Stimulated activated CD8-positive, alpha-beta memory T cell treated with anti-CD3 and anti-CD28 coated beads, Interleukin-7, amount 100 ng/mL, for 48 hours (primary cell): ENCODE results near the gene TMEM106C.

Source experiments
- DNase-seq, 2 donors: peaks; one replicate each; pipeline ENCODE4 v3.0.0-alpha.2; 2020; ENCODE audit warnings: low read depth in 1 of 2; ENCODE audit errors: extremely low read depth in 1 of 2

The TMEM106C gene

DNA sequence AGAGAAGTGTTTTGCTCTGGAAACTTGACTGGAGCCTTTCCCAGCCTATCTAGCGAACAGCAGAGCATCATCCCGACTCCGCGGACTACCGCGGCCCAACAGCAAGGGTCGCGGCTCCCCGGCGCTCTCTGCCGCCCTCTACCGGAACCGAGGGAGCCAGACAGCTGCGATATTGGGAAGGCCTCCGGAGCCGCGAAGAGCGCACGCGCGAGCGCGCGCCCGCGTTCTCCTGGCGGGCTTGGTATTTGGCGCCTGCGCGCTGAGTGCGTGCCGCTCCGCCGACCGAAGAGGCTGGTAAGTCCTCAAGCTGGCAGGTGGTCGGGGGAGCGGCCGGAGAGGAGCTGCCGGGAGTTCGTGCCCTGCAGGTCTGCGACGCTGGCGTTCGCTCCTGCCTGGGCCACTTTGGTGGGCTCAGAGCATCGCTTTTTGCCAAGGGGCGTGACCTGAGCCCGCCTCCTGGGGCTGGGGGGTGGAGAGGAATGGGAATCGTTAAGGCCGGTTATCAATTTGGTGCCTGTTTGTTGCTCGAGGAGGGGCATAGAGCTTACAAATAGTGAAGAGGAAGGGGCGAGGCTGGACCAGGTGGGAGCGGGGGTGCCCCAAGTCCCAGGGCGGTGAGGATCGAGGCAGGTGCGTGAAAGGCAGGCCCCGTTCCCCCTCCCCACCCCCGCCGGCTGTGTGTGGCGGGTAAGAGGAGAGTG, at the start of gene TMEM106C:
TMEM106C (plus strand) TSS at position 257 of the 701 bp plus-strand sequence. CDS start 641 bp downstream, outside the sequence.
- DNase-seq: peak; percentile 81 to 86

DNA sequence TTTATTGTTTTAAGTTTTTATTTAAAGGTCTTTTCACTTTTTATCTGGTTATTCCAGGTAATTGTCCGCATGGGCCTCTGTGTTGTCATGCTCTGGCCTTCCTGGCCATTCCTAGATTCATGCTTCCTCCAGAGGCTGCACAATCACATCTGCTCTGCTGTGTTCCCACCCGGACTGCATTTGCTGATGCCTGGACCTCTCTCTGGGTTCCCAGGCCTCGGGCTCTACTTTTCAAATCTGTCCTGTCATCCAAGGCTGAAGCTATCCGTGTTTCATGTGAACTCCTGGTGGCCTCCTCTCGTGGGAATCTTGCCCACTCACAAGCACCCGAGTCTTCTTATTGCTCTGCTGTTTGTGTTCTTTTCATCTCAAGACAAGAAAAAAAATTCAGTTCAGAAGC, 42.5 kb upstream of the TMEM106C start:
- no peak for DNase-seq

DNA sequence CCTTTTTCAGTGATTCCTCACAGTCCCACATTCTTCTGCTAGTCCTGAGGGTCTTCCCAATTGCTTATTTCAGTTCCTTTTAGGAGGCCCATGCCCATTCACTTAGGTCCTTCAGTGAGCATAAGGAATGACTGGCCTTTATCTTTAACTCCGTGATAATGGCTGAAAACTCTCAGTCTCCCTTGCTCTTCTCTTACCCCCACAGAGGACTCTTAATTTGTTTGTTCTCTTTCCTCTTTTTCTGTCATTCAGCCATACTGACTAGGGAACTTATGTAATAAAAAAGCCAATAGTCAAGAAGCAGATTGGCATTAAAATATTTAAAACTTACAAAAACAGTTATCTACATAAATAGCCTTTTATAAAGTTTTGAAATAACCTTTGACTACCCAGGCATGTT, 41.5 kb upstream of the TMEM106C start:
- DNase-seq: no peak

GRCh38 chr12:47927346-47927745, 36.0 kb upstream of the TMEM106C start:
- no peak for DNase-seq

DNA sequence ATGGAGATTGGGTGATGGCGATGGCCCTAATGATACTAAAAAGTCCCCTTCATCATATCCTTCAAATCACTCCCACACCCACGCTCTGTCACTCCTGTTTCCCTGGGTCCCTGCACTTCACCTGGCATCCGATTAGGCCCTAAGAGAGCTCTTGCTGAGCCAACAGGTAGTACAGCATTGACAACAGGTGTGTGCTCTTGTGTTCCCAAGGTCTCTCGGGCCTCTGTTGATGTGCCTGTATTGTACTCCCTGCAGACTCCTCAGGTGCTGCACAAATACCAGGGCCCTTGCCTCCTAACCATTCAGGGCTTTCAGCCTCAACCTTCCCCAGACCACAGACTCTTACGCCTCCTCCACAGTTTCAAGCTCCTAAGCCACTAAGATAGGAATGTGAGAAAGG, 32.8 kb upstream of the TMEM106C start:
- DNase-seq: no peak

GRCh38 chr12:47931187-47931586, 32.2 kb upstream of the TMEM106C start:
- DNase-seq: no peak

GRCh38 chr12:47935184-47935583, 28.2 kb upstream of the TMEM106C start:
- no peak for DNase-seq

DNA sequence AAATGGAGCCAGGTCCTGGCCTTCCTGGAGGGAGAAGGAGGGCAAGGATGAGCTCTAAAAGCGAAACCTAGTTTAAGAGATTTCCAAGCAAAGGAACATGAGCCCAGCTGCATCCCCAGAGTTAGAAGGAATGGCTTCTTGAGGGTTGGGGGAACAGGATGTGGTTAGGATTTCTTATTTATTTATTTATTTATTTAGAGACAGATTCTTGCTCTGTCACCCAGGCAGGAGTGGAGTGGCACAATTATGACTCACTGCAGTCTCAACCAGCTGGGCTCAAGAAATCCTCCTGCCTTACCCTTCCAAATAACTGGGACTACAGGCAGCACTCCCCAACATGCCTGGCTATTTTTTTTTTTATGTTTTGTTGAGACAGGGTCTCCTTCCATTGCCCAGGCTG, 25.3 kb upstream of the TMEM106C start:
- DNase-seq: no peak

DNA sequence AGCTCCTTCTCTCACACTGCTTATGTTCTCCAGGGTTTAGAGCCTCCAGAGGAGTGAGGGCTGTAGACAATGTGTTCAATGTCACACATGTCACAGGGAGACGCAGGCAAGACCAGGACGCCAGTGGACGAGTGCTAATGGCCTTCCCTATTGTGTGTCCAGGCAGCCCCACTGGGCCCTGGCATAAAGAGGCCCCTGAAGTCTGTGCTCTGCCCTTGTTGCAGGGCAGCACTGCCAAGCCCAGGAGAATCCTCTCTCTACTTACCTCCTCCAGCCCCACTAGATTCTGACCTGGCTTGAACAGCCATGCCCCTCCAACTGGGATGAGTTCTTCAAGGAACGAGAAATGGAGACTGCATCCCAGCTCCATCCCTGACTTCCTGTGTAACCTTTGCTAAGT, 24.8 kb upstream of the TMEM106C start:
- DNase-seq: no peak

DNA sequence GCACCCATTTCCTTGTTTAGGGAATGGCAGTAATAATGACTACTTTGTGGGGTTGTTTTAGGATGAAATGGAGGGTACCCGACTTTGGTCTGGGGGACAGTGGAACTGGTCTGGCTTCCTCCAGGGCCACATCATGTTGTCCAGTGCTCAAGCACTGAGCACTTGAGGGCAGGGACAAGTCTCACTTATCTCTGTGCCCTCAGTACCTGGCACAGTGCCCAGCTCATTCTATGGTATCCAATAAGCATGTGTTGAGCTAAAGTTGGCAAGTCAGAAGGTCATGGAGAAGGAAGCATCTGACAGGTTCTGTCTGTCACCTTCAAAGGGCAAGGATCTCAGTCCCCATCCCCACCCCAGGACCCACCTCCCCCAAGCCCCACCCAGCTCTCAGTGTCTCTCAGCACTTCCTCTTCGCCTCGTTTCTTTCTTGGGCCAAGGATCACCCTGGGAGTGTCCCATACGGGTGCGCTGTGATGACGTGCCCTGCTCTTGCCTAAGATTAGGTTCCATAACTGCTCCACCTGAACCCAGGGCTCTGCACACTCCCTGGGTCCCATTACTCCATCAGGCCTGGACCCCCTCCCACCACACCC, 24.3 kb upstream of the TMEM106C start:
- no peak for DNase-seq

DNA sequence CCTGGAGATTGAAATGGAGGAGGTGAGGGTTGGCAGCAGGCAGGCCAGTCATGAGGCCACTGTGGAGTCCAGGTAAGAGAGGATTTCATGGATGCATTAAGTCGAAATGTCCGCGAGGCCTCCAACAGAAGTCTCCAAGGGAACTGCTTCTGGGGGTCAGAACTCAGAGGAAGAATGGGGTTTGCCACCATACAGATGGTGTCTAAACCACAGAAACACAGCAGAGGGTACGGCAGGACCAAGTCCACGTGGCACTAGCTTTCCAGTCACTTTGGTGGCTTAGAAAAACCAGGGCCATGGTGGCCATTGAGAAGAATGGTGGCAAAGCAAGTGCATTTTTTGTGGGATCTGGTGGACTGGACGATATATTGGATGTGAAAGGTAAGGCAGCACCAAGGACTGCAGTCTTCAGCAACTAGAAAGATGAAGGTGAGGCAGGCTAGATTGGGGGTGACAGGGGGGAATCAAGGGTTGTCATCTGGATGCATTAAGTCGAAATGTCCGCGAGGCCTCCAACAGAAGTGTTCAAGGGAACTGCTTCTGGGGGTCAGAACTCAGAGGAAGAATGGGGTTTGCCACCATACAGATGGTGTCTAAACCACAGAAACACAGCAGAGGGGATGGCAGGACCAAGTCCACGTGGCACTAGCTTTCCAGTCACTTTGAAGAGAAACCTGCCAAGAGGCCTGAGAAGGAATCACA, 22.5 kb upstream of the TMEM106C start:
- no peak for DNase-seq

GRCh38 chr12:47941475-47941780, 22.0 kb upstream of the TMEM106C start:
- DNase-seq: no peak

DNA sequence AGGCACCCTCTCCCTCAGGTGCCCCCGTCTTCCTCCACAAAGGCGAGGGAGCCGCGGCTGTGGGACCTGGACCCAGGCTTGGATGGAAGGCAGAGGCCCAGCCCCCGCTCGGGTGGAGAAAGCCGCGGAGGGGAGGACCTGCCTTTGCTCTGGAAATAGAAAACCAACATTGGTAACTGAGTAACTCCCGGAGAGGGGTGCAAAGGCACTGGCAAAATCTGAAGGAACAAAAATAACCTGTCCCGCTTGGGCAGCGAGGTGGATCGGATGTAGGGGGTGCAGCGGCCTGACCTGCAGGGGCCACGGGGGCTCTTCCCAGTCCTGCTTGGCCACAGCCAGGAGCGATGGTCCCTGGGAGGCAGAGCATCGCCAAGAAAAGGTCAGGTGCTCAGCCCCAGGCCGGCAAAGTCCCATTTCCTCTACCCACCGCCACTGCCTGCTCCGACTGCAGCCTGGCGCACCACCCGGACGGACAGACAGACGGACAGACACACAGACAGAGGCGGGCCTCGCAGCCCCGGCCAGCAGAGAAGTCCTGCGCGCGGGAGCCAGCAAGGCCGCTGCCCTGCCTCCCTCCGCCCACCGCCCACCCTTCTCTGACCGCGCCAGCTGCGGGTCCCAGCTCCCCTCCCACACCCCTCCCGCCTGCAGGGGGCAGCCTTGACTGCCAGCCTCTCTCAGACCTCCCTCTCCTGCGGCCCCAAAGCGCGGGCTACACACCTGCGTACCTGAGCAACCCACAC, 21.4 kb upstream of the TMEM106C start:
- peak in 1 of 2 donors; percentile 20 for DNase-seq

DNA sequence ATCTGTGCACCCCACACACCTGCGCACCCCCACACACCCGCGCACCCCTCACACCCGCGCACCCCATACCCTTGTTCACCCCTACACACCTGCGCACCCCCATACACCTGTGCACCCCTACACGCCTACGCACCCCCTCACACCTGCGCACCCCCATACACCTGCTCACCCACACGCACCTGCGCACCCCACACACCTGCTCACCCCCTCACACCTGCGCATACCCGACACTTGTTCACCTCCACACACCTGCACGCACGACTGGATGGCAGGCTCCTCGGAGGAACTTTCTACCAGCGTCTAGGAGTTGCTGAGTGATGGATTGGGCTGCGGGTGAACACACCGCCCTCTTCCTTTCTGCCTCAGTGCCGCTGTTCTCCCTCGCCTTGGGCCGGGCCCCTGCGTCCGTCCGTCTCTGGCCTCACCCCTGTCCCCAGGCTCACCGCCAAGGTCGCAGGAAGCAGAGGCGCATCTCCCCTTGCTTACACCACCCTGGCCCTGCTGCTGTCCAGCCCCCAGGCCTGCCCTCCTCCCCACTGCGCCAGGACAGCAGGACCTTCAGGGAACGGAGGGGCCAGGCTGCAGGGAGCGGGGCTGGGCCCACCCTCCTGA, 20.7 kb upstream of the TMEM106C start:
- no peak for DNase-seq

DNA sequence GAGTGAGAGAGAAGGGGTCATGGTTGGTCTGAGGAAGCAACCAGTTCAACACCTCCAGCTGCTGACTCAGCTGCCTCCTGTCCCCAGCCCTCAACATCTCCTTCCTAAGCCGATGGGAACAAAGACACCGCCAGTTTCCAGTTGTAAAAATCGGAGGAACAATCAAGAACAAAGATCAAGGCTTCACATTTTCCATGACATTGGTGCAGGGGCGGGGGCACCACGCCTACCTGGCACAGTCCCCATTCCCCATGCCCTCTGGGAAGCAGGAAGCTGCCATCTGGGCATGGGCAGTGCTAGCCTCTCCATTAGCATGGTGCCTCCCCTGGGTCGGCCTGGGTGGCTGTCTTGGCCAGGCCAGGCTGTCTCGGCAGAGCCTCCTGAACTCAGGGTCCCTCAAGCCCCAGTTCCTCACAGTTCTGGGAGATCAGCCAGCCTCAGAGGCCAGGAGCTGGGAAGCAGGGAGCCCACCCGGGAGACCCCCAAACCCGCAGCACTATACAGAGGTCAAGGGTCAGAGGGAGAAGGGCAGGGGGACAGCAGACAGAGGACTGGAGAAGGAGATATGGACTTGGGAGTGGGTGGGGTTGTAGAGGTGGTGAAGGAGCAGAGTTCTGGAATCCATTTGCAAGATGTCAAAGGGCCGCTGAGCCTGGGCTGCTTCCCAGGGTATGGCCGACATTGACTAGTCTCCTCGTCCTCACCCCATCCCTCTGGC, 19.6 kb upstream of the TMEM106C start:
- DNase-seq: no peak

- no peak for DNase-seq
Measured at GRCh38 chr12:47944685-47945340, 18.6 kb upstream of the TMEM106C start.

DNA sequence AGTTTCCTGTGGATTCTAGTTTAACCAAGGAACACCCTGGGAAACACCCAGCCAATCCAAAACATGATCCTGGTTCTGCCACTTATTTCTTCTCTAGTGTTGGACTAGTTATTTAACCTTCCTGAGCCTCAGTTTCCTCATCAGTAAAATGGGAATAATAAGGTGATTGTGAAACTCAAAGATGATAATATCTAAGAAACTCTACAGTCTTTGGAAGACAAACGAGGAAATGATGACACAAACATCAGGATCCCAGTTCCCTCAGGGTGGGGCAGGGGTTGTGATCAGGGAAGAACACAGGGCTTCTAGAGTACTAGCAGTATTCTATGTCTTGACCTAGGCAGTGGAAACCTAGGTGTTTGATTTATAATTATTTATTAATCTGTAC, 18.1 kb upstream of the TMEM106C start:
- no peak for DNase-seq

DNA sequence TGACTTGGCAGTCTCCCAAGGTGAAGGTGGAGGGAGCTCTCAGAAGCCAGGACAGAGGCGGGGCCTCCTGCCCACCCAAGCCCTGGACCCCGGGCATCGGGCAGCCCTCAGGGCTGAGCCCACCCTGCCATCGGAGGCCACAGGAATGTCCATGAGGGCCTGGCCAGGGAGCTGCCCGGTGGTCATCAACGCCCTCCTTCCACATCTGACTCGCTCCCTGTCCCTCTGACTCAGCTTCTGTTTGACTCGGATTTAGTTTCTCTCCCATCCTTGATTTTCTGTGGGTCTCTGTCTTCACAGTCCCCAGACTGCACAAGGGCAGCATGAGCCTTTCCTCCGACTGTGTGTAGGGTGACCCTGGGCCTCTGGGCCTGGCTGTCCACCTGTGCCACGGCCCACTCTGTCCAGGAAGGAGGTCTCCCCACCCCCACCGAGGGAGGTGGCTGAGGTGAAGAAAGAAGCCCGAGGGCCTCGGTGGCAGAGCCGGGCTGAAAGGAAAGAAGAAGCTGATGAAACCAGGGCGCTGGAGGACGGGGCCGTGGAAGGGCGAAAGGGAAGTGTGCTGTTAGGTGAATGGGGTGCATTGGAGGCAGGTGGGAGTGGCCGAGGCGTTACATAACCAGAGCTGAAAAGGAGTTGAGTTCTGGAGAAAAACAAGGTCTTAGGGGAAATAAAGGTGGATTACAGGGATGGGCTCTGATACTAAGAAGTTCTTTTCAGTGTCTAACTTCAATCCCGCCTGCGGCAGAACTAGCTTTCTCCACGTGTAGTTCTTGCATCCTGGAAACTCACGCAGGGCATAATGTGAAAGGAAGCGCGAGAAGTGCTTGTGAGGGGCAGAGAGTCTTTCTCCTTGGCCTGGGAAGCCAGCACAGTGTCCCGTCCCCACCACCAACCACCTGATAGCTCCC, 16.7 kb upstream of the TMEM106C start:
- no peak for DNase-seq

GRCh38 chr12:47947341-47947740, 16.1 kb upstream of the TMEM106C start:
- DNase-seq: no peak
